GM12891 (cell line): Measurements from ENCODE around the gene RGL3.
A peak's percentile ranks its signal among the peaks of the same experiment; 100 is the strongest.
"Not testable (repeated sequence)": the region's sequence is repeated elsewhere in the genome, so short reads cannot be mapped to it uniquely, and the experiment has no call there.

ENCODE experiments used
- DNase-seq: peaks from one replicate; pipeline ENCODE4 v3.0.0; 2011; ENCODE audit warnings: low spot score; ENCODE audit not compliant: insufficient read length
- FAIRE-seq: peaks from 2 replicates; lab custom pipeline; 2011; peaks lifted over from hg19 to GRCh38; lab: Jason Lieb, UNC
- PAX5 ChIP-seq: IDR thresholded peaks from 2 replicates; pipeline ENCODE4 v1.6.1; 2011; ENCODE audit warnings: low read length, moderate library complexity, mild to moderate bottlenecking; ENCODE audit not compliant: insufficient read depth, severe bottlenecking
- POLR2A ChIP-seq: IDR thresholded peaks from 2 replicates; pipeline ENCODE4 v1.6.1; 2011; ENCODE audit warnings: low read depth, low read length, control low read depth
- POLR2AphosphoS5 ChIP-seq: IDR thresholded peaks from 2 replicates; pipeline ENCODE4 v1.6.1; 2011; ENCODE audit warnings: low read depth, low read length, control low read depth
- POU2F2 ChIP-seq: IDR thresholded peaks from 2 replicates; pipeline ENCODE4 v1.6.1; 2011; ENCODE audit warnings: low read depth, mild to moderate bottlenecking, control low read depth, low read length, moderate library complexity
- SPI1 ChIP-seq: IDR thresholded peaks from 2 replicates; pipeline ENCODE4 v1.6.1; 2011; ENCODE audit warnings: low read depth, low read length, control low read depth
- TAF1 ChIP-seq: IDR thresholded peaks from 2 replicates; pipeline ENCODE4 v1.6.1; 2011; ENCODE audit warnings: low read depth, low read length, control low read depth

Gene RGL3

DNA sequence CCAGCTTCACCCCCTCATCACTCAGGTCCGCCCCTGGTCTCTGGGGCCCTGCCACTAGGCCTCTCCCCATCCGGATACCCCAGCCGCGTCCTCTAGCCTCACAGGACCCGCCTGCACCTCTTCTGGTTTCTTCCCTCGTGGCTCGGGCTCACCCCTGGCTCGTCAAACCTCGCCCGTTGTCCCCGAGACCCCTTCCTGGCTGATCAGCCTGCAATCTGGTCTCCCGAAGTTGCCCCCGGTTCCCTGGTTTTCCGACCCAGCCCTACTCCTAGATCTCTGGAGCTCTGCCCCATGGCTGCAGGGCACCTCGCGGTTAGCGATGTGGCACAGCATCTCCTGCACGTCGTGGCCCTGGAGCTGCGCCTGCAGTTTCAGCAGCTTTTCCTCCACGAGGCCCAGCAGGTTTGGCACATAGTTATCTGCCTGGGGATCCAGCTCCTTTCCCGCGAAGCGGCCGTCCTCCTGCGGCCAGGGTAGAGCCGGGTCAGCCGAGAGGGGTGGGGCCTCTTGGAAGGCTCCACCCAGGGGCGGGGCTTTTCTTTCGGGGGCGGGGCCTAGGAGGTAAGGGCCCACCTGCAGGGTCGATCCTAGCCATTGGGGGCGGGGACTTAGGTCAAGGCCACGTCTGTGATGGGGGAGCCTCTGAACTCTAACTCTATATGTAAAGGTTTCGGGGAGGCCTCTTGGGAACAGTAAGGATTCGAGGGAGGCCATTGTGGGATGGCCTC, 2.4 kb upstream of the RGL3 start:
- no peak for TF ChIP-seq PAX5
- TF ChIP-seq TAF1 = no peak
- TF ChIP-seq SPI1 = no peak
- no peak for TF ChIP-seq POLR2A
- TF ChIP-seq POLR2AphosphoS5 = no peak
- no peak for TF ChIP-seq POU2F2
- no peak for DNase-seq
- FAIRE-seq = peak; percentile 78

DNA sequence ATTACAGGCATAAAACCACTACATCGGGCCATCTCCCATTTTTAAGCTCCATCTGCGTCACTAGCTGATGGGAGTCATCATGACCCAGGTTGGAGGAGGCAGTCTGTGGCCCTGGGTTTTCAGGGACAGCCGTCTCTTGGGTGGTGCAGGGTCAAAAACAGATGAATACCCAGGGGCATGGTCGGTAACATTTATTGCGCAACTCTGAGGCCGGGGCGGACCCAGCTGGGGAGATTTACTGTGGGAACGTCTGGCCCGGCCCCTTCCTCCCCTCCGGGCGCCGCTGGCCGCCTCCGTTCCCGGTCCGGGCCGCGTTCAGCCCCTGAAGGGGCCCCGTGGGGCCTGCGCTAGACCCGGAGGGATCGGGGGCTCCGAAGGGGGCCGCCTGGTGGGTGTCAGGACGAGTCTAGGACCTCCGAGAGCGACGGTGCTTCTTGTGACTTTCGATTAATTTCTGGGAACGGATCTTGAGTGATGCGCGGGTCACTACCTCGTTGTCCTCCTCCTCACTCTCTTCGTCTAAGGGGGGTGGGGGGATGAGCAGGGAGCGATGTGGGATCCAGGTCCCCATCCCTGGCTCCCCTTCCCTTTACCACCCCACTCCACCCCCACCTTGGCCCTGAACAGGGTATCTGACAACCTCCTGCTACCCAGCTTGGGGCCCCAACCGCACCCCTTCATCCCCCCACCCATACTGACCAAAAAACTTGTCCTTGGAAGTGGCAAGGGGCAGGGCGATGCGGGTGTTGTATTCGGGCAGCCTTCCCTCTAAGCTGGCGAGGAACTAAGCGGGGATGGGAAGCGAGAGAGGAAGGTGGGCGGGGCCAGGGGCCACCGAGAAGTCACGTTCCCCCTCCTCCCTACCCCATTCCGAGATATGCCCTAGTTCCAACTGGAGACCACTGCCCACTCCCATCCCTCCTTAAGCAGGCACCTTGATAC, 1.6 kb upstream of the RGL3 start:
- DNase-seq (no peak), FAIRE-seq (peak; percentile 13)
- TF ChIP-seq SPI1 (no peak), TAF1 (no peak), POLR2A (no peak), POU2F2 (no peak), POLR2AphosphoS5 (no peak), PAX5 (no peak)

DNA sequence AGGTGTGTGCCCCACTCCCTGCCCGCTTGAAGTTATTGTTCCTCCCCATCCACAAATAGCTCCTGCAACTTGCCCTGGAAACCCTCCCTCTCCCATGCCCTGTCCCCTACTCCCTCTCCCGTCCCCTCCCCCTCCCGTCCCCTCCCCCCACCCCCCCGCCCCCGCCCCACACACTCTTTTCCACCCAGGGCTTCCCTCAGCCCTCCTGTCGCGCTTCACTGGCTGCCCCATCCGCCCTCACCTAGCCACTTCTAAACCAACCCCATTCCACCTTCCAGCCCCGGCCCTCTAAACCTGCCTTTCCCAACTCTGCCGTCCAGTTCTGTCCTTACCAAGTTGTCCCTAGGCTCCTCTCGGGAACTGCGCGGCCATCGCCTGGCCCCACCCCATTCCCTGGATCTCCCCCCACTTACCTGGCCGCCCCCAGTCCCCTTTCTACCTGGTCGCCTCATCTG, 993 bp downstream of the RGL3 start:
- DNase-seq (no peak), FAIRE-seq (no peak)

DNA sequence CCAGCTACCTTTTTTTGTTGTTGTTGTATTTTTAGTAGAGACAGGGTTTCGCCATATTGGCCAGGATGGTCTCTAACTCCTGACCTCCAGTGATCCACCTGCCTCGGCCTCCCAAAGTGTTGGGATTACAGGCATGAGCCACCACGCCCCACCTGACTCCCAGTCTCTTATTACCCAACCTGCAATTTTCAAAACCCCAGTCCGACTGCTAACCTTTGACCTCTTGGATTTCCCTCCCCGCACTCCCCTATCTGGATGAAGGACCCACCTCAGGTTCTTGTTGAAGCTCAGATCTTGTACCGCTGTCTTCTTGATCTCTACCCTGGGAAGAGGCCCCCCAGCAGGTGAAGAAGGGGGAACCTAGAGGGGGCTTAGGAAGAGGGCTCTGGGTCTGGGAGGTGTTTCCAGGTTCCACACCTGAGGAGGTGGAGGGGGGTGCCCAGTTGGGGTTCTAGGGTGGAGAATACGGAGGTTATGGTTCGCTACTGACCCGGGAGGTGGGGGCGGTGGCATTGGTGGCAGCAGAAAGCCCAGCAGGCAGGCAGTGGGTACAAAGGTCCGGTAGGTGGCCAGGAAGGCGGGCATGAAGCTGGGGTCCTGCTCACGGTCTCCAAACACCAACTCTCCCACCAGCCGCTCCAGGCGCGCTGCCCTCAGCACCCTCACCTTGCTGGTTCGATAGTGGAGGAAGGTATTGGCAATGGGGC, 2.6 kb downstream of the RGL3 start:
- FAIRE-seq = no peak
- DNase-seq = no peak
- TF ChIP-seq TAF1 = no peak
- TF ChIP-seq POU2F2 = no peak
- no peak for TF ChIP-seq SPI1
- no peak for TF ChIP-seq POLR2AphosphoS5
- no peak for TF ChIP-seq POLR2A
- TF ChIP-seq PAX5 = no peak

More for the DNA sequence above, 993 bp downstream of the RGL3 start:
- TF ChIP-seq POLR2A (no peak), POU2F2 (no peak), SPI1 (no peak), PAX5 (no peak), POLR2AphosphoS5 (no peak), TAF1 (no peak)

DNA sequence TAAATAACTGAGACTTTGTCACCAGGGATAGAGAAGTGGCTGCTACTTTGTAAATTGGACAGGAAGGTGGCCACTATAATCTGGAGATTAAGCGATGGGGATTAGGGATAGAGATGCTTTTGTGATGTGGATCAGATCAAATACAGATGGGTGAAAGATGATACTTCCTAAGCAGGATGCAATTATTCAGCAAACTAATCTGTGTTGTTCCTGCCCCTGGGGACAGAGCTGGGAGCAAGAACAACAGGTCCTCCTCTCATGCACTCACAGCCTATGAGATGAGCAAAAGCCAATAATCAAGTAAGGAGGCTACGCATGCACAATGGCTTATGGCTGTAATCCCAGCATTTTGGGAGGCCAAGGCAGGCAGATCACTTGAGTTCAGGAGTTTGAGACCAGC, 4.6 kb downstream of the RGL3 start:
- no peak for FAIRE-seq
- TF ChIP-seq SPI1 (no peak), POU2F2 (no peak), POLR2AphosphoS5 (no peak), PAX5 (no peak), POLR2A (no peak), TAF1 (no peak)

DNA sequence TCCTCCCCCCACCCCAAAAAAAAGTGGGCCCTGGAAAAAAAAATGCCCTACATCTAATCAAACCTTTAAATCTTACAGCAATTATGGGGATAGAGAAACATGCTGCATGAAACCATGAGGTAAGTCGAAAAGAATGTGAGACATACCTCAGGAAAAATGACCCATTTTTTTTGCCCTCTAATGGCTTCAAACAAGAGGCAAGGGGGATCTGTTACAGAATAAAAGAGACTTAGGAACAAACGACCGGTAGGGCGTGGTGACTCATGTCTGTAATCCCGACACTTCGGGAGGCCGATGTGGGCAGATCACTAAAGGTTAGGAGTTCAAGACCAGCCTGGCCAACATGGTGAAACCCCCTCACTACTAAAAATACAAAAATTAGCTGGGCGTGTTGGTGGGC, 8.4 kb downstream of the RGL3 start:
- TF ChIP-seq POU2F2 = no peak
- TF ChIP-seq POLR2AphosphoS5 = no peak
- TF ChIP-seq SPI1 = no peak
- TF ChIP-seq TAF1 = no peak
- TF ChIP-seq PAX5 = no peak
- no peak for TF ChIP-seq POLR2A
- no peak for FAIRE-seq
- DNase-seq = no peak

More for the DNA sequence above, 4.6 kb downstream of the RGL3 start:
- DNase-seq = no peak

DNA sequence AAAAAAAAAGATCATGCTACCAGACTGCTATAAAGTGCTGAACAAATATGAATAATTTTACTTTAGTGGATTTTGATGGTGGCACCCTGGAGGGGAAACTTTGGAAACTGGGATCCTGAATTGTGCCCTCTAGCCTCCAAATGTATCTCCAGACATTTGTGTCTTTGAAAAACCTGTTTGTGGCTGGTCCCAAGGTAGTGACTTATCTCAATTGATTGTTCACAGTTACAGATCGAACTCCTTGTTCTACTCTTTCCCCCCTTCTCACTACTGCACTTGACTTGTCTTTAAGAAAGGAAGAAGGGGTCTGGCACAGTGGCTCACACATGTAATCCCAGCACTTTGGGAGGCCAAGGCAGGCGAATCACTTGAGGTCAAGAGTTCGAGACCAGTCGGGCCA, 10.5 kb downstream of the RGL3 start:
- DNase-seq (no peak), FAIRE-seq (peak; percentile 52)
- no peak for TF ChIP-seq PAX5
- TF ChIP-seq POLR2A = no peak
- no peak for TF ChIP-seq POU2F2
- TF ChIP-seq SPI1 = no peak
- no peak for TF ChIP-seq POLR2AphosphoS5
- no peak for TF ChIP-seq TAF1

DNA sequence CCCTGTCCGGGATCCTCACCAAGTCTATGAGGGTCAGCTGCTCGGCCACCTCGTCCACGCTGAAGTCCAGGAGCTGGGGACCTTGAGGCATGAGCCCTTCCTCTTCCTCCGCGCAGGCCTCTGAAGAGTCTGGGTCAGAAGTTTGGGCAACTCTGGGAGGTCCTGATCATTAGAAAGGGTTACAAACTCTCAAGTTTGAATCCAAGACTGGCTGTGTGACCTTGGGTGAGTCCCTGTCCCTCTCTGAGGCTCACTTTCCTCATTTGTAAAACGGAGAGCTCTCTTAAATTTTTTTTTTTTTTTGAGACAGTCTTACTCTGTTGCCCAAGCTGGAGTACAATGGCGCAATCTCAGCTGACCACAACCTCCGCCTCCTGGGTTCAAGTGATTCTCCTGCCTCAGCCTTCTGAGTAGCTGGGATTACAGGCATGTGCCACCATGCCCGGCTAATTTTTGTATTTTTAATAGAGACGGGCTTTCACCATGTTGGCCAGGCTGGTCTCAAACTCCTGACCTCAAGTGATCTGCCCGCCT, 12.3 kb downstream of the RGL3 start:
- DNase-seq, FAIRE-seq: not testable (repeated sequence)
